Activated CD4-positive, alpha-beta T cell treated with anti-CD3 and anti-CD28 coated beads, Interleukin-2, amount 50 U/mL, for 24 hours (primary cell): ENCODE results near the gene MROH7.

Source experiments
- DNase-seq, 2 donors: peaks; one replicate each; pipeline ENCODE4 v3.0.0-alpha.2; 2020; ENCODE audit warnings: low read depth in 1 of 2, low spot score in 1 of 2

Gene MROH7

GRCh38 chr1:54649921-54650320 lies 8.3 kb downstream of the MROH7 start:
- no peak for DNase-seq

- no peak for DNase-seq
Observed at GRCh38 chr1:54650417-54650816, 8.8 kb downstream of the MROH7 start.

- DNase-seq: no peak
Observed at GRCh38 chr1:54651608-54652007, 10.0 kb downstream of the MROH7 start.

- DNase-seq: no peak
Observed at GRCh38 chr1:54652168-54652567, 10.6 kb downstream of the MROH7 start.

GRCh38 chr1:54653036-54653435 lies 11.4 kb downstream of the MROH7 start:
- DNase-seq: no peak

- DNase-seq: no peak
Observed at GRCh38 chr1:54658164-54658913, 16.8 kb downstream of the MROH7 start.

- no peak for DNase-seq
Observed at GRCh38 chr1:54663725-54664124, 22.1 kb downstream of the MROH7 start.

- no peak for DNase-seq
Observed at GRCh38 chr1:54664364-54664763, 22.8 kb downstream of the MROH7 start.

- DNase-seq: no peak
Observed at GRCh38 chr1:54665852-54666251, 24.3 kb downstream of the MROH7 start.

- DNase-seq: no peak
Observed at GRCh38 chr1:54666333-54666732, 24.7 kb downstream of the MROH7 start.

- DNase-seq: no peak
Observed at GRCh38 chr1:54667797-54668196, 26.2 kb downstream of the MROH7 start.

- no peak for DNase-seq
Observed at GRCh38 chr1:54668567-54668966, 27.0 kb downstream of the MROH7 start.

GRCh38 chr1:54671985-54672608 lies 30.5 kb downstream of the MROH7 start:
- DNase-seq: peak; percentile 41 to 59

- no peak for DNase-seq
Observed at GRCh38 chr1:54678776-54679643, 37.4 kb downstream of the MROH7 start.

- DNase-seq: no peak
Observed at GRCh38 chr1:54679706-54680105, 38.1 kb downstream of the MROH7 start.

GRCh38 chr1:54680387-54680786 lies 38.8 kb downstream of the MROH7 start:
- DNase-seq: no peak

- no peak for DNase-seq
Observed at GRCh38 chr1:54681358-54681757, 39.8 kb downstream of the MROH7 start.

GRCh38 chr1:54683453-54683852 lies 41.9 kb downstream of the MROH7 start:
- DNase-seq: no peak

GRCh38 chr1:54685335-54685905 lies 43.8 kb downstream of the MROH7 start:
- no peak for DNase-seq

GRCh38 chr1:54686155-54686554 lies 44.6 kb downstream of the MROH7 start:
- DNase-seq: no peak

- no peak for DNase-seq
Observed at GRCh38 chr1:54694771-54695170, 53.2 kb downstream of the MROH7 start.

- DNase-seq: no peak
Observed at GRCh38 chr1:54695221-54695620, 53.6 kb downstream of the MROH7 start.
